Ovary (tissue), 3 donors: ENCODE results near the gene COL8A1.

Experiments used
- CTCF ChIP-seq, 3 donors: fragments of 450-650 bp in 2 of 3; fragments of 200-600 bp in 1 of 3; IDR thresholded peaks; one replicate each; pipeline versions ENCODE4 v1.5.1 to v1.8.0; 2016 to 2022; ENCODE audit warnings: antibody characterized with exemption in 3 of 3, mild to moderate bottlenecking in 1 of 3
- EP300 ChIP-seq: sonication (generic); formaldehyde crosslinking; IDR thresholded peaks from one replicate; pipeline ENCODE4 v1.6.1; 2017; ENCODE audit warnings: antibody characterized with exemption
- POLR2A ChIP-seq: fragments of 450-650 bp; IDR thresholded peaks from one replicate; pipeline ENCODE4 v1.6.1; 2017; ENCODE audit warnings: antibody characterized with exemption, mild to moderate bottlenecking, moderate library complexity
- donor health status: DM: no; HTN: no; CAD: no.

GRCh38 chr3:99634881-99635280 lies 3.5 kb upstream of the COL8A1 start:
- no peak for TF ChIP-seq CTCF (IDR thresholded peaks at IDR 0.05)
- no peak for TF ChIP-seq EP300
- no peak for TF ChIP-seq POLR2A
